Adrenal gland (tissue), 12 donors: ENCODE data around the gene ARL8A. TPM values are rescaled to one million over a fixed set of nuclear protein-coding genes. Genes with fewer than 3 reads are reported as not detected.
"Not testable (repeated sequence)": the region's sequence is repeated elsewhere in the genome, so short reads cannot be mapped to it uniquely, and the experiment has no call there.

Source experiments
- DNase-seq, 7 donors: peaks; one replicate each; pipeline ENCODE4 v3.0.0-alpha.2; 2019 to 2020
- H3K27ac ChIP-seq, 5 donors: fragments of 200-600 bp; sonication (generic) in 4 of 5; 1 replicate in 3 of 5; 2 replicates in 2 of 5; pipeline versions ENCODE4 v1.5.1 to v1.8.0; 2016 to 2020; ENCODE audit warnings: mild to moderate bottlenecking in 1 of 5
- H3K27me3 ChIP-seq: fragments of 200-600 bp; 2 replicates; pipeline ENCODE4 v1.8.0; 2021
- H3K36me3 ChIP-seq, 2 donors: fragments of 200-600 bp; replicated peaks in 1 of 2; 1 replicate in 1 of 2; 2 replicates in 1 of 2; pipeline versions ENCODE4 v1.5.1 to v1.8.0; 2018 to 2022
- H3K4me1 ChIP-seq, 2 donors: fragments of 200-600 bp; replicated peaks in 1 of 2; 1 replicate in 1 of 2; 2 replicates in 1 of 2; pipeline versions ENCODE4 v1.5.1 to v1.8.0; 2018 to 2021
- H3K4me3 ChIP-seq, 4 donors: fragments of 200-600 bp; sonication (generic) in 3 of 4; one replicate each; pipeline ENCODE4 v1.5.1; 2016 to 2018
- H3K9me3 ChIP-seq, 3 donors: fragments of 200-600 bp; sonication (generic) in 1 of 3; replicated peaks in 1 of 3; 1 replicate in 2 of 3; 2 replicates in 1 of 3; pipeline versions ENCODE4 v1.5.1 to v1.8.0; 2016 to 2021
- POLR2A ChIP-seq, 2 donors: fragments of 450-650 bp; IDR thresholded peaks; one replicate each; pipeline ENCODE4 v1.6.1; 2017; ENCODE audit warnings: antibody characterized with exemption in 2 of 2, mild to moderate bottlenecking in 2 of 2, moderate library complexity in 1 of 2
- WGBS, 4 donors: extraction: QIAGEN DNeasy Blood & Tissue Kit in 2 of 4; methylation state at CpG; one replicate each; pipeline versions ENCODE4 v1.1.5 to v1.1.7; 2013 to 2017; 5-methylcytosine and 5-hydroxymethylcytosine counted together
- intact Hi-C, 2 donors: fragments of 100-400 bp; cut with DNase I; formaldehyde crosslinking; loops; one replicate each; pipeline versions ENCODE4 v1.14.1 to v1.15.0; 2022 to 2023
- polyA plus RNA-seq, 3 donors: library from polyadenylated mRNA; stranded (reverse); fragments of 200-250 nt in 2 of 3; fragments of 350-450 nt in 1 of 3; fragmentation: Illumina TruSeq in 1 of 3; extraction: RNeasy Lipid Tissue Mini Kit (QIAGEN cat#74804) in 1 of 3; gene quantifications; one replicate each; pipeline ENCODE4 v1.2.3, GENCODE V29; 2013 to 2014
- total RNA-seq, 9 donors: library from RNA; depleted of rRNA in 4 of 9; stranded (reverse); fragments of >200 nt in 4 of 9; fragments of 120-200 nt in 1 of 9; fragmentation: NEBNext Ultra II Directional in 1 of 9; extraction: Animal tissue kit (Norgen Biotek cat#: 25700) in 1 of 9; gene quantifications; one replicate each; pipeline versions ENCODE4 v1.1.0 to v1.2.4, GENCODE V29; 2013 to 2023
- TF ChIP-seq, protein P1 (sequence below), 6 experiments: fragments of 450-650 bp in 4 of 6; fragments of 200-600 bp in 2 of 6; sonication (generic) in 1 of 6; IDR thresholded peaks; 1 replicate in 5 of 6; 2 replicates in 1 of 6; pipeline versions ENCODE4 v1.5.1 to v1.8.0; 2016 to 2021; ENCODE audit warnings: antibody characterized with exemption in 6 of 6, mild to moderate bottlenecking in 2 of 6, moderate library complexity in 1 of 6
- donor health status: healthy with polysubstance abuse.
- donor health status: Bipolar disorder and iron deficiency.
- donor health status: DM: yes; HTN: yes; CAD: no.
- donor health status: DM: no; HTN: no; CAD: no.
- donor health status: DM: no; HTN: no; CAD: no.
- donor health status: DM: yes; HTN: yes; CAD: no.

ARL8A gene
- total and polyA plus RNA-seq, 12 donors, result 26.4 to 115 (median 53.7) TPM

DNA sequence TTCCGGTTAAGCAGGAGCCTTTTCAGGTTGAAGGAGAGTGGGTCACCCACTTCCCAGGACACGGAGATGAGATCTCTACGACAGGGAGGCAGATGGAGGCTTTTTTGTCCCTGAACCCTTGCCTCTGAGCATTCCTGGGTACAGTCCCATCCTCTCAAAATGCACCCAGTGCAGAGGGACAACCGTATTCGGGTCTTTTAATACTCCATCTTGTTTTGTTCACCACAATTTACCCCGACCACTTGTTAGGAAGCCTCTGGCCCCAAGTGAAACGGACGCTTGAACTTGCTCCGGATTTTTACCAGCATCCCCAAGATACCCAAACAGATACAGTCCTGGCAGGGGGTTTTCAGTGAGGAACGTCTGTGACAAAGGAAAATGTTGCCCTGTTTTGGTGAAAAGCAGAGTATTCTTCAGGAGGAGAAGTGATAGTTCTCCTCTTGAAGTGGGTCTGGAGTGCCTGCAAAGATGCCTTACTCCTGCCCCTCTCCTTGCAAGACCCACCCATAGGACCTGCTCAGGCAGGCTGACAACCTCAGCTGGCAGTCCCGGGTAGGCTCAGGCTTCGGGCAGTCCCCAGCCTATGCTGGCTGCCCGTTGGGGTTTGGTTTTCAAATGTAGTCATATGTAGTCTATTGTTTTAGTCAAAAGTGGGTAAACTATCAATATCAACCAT lies 669 bp upstream of the ARL8A start:
- DNase-seq, result no peak
- H3K4me3 ChIP-seq, result peak overlapping the region in 2 of 4 donors; percentile 81 to 96
- H3K27ac ChIP-seq, result peak overlapping the region in 4 of 5 donors; percentile 80 to 98 (median 90)
- no peaks in the 10 kb centered on the region for H3K27me3 ChIP-seq
- WGBS, 4 donors, result 6 to 8% (median 7%) methylated on average over 11 to 13 of the region's 13 CpGs
- no peaks in the 10 kb centered on the region for H3K36me3 ChIP-seq
- H3K9me3 ChIP-seq, result no peaks in the 10 kb centered on the region
- TF ChIP-seq, protein P1, sequence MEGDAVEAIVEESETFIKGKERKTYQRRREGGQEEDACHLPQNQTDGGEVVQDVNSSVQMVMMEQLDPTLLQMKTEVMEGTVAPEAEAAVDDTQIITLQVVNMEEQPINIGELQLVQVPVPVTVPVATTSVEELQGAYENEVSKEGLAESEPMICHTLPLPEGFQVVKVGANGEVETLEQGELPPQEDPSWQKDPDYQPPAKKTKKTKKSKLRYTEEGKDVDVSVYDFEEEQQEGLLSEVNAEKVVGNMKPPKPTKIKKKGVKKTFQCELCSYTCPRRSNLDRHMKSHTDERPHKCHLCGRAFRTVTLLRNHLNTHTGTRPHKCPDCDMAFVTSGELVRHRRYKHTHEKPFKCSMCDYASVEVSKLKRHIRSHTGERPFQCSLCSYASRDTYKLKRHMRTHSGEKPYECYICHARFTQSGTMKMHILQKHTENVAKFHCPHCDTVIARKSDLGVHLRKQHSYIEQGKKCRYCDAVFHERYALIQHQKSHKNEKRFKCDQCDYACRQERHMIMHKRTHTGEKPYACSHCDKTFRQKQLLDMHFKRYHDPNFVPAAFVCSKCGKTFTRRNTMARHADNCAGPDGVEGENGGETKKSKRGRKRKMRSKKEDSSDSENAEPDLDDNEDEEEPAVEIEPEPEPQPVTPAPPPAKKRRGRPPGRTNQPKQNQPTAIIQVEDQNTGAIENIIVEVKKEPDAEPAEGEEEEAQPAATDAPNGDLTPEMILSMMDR (IDR thresholded peaks at IDR 0.05), result no peak
- intact Hi-C loops, result no loop called here
- H3K4me1 ChIP-seq, result peaks cover 8 to 33% of the 10 kb centered on the region in 2 donors

DNA sequence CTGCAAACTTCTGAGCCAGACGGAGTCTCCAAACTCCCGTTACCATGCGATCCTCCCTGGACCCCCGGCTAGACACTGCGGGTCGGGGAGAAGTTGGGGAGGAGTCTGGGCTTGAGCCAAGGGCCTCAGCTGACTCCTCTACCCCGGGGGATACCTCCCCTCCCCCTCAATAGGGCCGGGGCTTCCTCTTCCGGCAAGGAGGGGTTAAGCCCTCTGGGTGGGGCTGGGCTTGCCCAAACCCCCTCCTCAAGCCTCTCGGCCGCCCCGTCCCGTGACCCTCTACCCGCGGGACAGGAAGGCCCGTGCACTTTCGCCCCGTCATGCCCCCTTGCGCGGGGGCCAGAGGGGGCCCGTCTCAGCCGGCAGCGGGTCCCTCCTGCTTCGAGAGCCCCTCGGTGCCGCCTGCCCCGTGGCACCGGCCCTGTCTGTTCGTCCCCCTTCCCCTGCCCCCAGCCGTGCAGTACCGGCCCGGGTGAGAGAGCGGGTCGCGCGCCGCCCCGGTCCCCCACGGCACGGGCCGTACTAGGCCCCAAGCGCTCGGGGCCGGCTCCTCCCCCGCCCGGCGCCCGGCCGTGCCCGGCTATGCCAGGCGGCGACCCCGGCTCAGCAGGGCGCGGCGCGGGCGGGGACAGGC lies 652 bp downstream of the ARL8A start:
- no peaks in the 10 kb centered on the region for H3K36me3 ChIP-seq
- WGBS, 4 donors, result 0 to 1% (median 0%) methylated on average over 6 to 58 of the region's 58 CpGs
- DNase-seq, result peak in 4 of 7 donors; percentile 40 to 61 (median 52)
- no peaks in the 10 kb centered on the region for H3K9me3 ChIP-seq
- H3K27me3 ChIP-seq, result no peaks in the 10 kb centered on the region
- H3K27ac ChIP-seq, result peak overlapping the region; percentile 80 to 98 (median 87)
- peaks cover 8 to 33% of the 10 kb centered on the region in 2 donors for H3K4me1 ChIP-seq
- intact Hi-C loops, result no loop called here
- H3K4me3 ChIP-seq, result peak overlapping the region; percentile 71 to 96 (median 86)
- TF ChIP-seq, protein P1 (IDR thresholded peaks at IDR 0.05), result no peak
- no peak for TF ChIP-seq POLR2A (IDR thresholded peaks at IDR 0.05)

DNA sequence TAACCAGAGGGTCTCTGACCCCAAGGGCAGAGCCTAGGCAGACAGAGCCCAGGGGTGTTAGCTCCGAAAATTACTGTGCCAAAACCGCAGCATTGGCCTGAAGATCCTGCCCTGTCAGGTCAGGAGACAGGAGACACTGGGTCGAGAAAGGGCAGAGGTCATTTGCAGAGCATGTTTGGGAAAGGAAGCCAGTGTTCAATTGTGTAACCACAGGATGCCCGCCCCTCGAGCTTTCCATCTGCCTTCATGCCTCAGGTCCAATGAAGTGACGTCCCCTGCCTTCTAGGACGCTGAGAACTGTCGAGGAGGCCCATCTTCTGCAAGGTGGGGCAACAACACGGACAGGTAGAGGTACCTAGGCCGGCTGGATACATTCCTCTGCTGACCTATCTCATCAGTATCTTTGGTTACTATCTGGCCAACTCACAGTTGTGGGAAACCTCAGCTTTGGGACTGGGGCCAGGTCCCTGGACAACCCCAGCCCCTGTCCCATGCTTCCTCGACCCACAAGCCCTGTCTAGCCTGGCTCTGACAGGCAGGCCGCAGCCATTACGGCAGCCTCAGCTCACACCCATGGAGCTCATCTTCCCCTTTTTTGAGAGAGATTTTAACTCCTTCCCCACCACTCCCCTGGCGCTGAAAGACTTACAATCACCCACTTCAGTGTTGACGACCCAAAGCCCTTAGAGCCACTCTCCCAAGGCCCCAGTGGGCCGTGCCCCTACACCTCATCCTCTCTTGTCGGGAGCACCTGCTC lies 1.3 kb downstream of the ARL8A start:
- Histone ChIP-seq H3K27me3 (no peaks in the 10 kb centered on the region), H3K4me1 (peaks cover 8 to 33% of the 10 kb centered on the region in 2 donors), H3K4me3 (peak overlapping the region; percentile 71 to 96 (median 86)), H3K27ac (peak overlapping the region; percentile 80 to 98 (median 87)), H3K9me3 (no peaks in the 10 kb centered on the region), H3K36me3 (no peaks in the 10 kb centered on the region)
- intact Hi-C loops, result no loop called here
- WGBS, 4 donors, result 4 to 10% (median 8%) methylated on average over 14 to 17 of the region's 17 CpGs
- TF ChIP-seq POLR2A (IDR thresholded peaks at IDR 0.05), result no peak
- TF ChIP-seq, protein P1 (IDR thresholded peaks at IDR 0.05), result no peak
- peak in 6 of 7 donors; percentile 52 to 84 (median 71) for DNase-seq

DNA sequence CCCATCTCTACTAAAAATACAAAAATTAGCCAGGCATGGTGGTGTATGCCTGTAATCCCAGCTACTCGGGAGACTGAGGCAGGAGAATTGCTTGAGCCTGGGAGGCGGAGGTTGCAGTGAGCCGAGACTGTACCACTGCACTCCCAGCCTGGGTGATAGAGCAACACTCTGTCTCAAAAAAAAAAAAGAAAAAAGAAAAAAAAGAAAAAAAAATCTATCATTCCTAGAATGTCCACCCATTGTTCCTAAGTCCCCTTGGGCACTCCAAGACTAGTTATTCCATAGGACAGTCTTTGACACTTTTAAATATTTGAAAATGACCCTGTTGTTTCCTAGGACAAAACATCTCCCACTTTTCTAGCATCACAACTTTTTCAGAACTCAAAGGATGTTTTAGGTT lies 3.1 kb downstream of the ARL8A start:
- intact Hi-C loops, H3K27ac ChIP-seq: not testable (repeated sequence)

More for the DNA sequence above, 3.1 kb downstream of the ARL8A start:
- not testable (repeated sequence) for H3K4me3 ChIP-seq, H3K9me3 ChIP-seq, DNase-seq, H3K27me3 ChIP-seq
- Histone ChIP-seq H3K4me1 (peaks cover 8 to 33% of the 10 kb centered on the region in 2 donors), H3K36me3 (peaks cover 0 to 14% of the 10 kb centered on the region in 2 donors)
- 85 to 96% (median 91%) methylated on average over 3 of the region's 3 CpGs for WGBS, 4 donors
